Measurements from ENCODE around the gene IZUMO2. TPM values are rescaled to one million over a fixed set of nuclear protein-coding genes. Genes with fewer than 3 reads are reported as not detected.

The IZUMO2 gene
- total RNA-seq, 1 experiment from 2014 or later = not detected

- H3K27ac Mint-ChIP-seq (ENCODE audit: unreplicated experiment) = no peak overlapping the region
- Histone ChIP-seq H3K27me3 (replicated peaks; ENCODE audit: control insufficient read depth, insufficient read depth, low read length) (no peaks in the 10 kb centered on the region), H3K4me1 (no peaks in the 10 kb centered on the region), H3K9me3 (no peaks in the 10 kb centered on the region), H3K36me3 (ENCODE audit: control insufficient read depth, insufficient read depth, low read length) (no peaks in the 10 kb centered on the region), H3K4me3 (ENCODE audit: low read depth, low read length) (no peak overlapping the region)
- ChIA-PET CTCF (interaction anchor here (0.6 to 0.7 kb wide), 3 partner anchors 28 to 199 kb away, joined by 3 to 6 read pairs (median 6); no protein-coding TSS in a partner anchor), POLR2A (no interaction called here)
- H3K9me3 Mint-ChIP-seq (ENCODE audit: unreplicated experiment) = peaks cover 9% of the 10 kb centered on the region
- no peak for TF ChIP-seq CTCF (IDR thresholded peaks at IDR 0.05; ENCODE audit: insufficient read depth in 1 of 2, low read depth in 1 of 2, low read length in 1 of 2, severe bottlenecking in 1 of 2, unreplicated experiment in 1 of 2)
- H3K4me1 Mint-ChIP-seq (ENCODE audit: low read depth, unreplicated experiment) = no peaks in the 10 kb centered on the region
- H3K27me3 Mint-ChIP-seq (ENCODE audit: insufficient read depth, unreplicated experiment) = peaks cover 5% of the 10 kb centered on the region
- peaks cover 4% of the 10 kb centered on the region for H3K36me3 Mint-ChIP-seq (ENCODE audit: insufficient read depth, unreplicated experiment)
- no TSS peak for BruUV-seq (replicated peaks)
- DNase-seq = no peak
- H3K4me3 Mint-ChIP-seq (ENCODE audit: unreplicated experiment) = no peak overlapping the region
- intact Hi-C loops (cut with micrococcal nuclease; ENCODE audit: unreplicated experiment) = no loop called here
Observed at GRCh38 chr19:50198431-50199258, 35.6 kb upstream of the IZUMO2 start.

DNA sequence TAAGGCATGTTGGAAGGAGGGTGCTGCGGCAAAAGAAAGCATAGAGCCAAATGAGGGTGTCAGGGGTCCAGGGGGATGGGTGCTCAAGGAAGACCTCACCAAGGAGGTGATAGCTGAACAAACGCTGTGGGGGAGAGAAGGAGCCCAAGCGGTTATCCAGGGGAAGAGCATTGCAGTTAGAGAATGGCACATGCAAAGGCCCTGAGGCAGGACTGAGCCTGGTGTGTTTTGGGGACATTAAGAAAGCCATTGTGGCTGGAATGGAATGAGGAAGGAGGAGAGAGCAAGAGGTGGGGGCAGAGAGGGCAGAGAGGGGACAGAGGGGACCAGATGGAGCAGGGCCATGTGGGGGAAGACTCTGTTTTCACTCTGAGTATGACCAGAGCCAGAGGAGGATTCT, 34.3 kb upstream of the IZUMO2 start:
- POLR2A ChIA-PET = no interaction called here
- BruUV-seq (replicated peaks) = no TSS peak
- Histone ChIP-seq H3K4me1 (no peaks in the 10 kb centered on the region), H3K4me3 (ENCODE audit: low read depth, low read length) (no peak overlapping the region), H3K27me3 (replicated peaks; ENCODE audit: control insufficient read depth, insufficient read depth, low read length) (no peaks in the 10 kb centered on the region), H3K36me3 (ENCODE audit: control insufficient read depth, insufficient read depth, low read length) (no peaks in the 10 kb centered on the region), H3K9me3 (no peaks in the 10 kb centered on the region)
- Mint-ChIP-seq H3K9me3 (ENCODE audit: unreplicated experiment) (peaks cover 9% of the 10 kb centered on the region), H3K4me3 (ENCODE audit: unreplicated experiment) (no peak overlapping the region), H3K27me3 (ENCODE audit: insufficient read depth, unreplicated experiment) (peaks cover 7% of the 10 kb centered on the region), H3K36me3 (ENCODE audit: insufficient read depth, unreplicated experiment) (peaks cover 4% of the 10 kb centered on the region), H3K27ac (ENCODE audit: unreplicated experiment) (no peak overlapping the region), H3K4me1 (ENCODE audit: low read depth, unreplicated experiment) (no peaks in the 10 kb centered on the region)
- TF ChIP-seq CTCF (IDR thresholded peaks at IDR 0.05; ENCODE audit: insufficient read depth in 1 of 2, low read depth in 1 of 2, low read length in 1 of 2, severe bottlenecking in 1 of 2, unreplicated experiment in 1 of 2) = no peak
- no peak for DNase-seq
- intact Hi-C loops (cut with micrococcal nuclease; ENCODE audit: unreplicated experiment) = no loop called here
- CTCF ChIA-PET = no interaction called here

DNA sequence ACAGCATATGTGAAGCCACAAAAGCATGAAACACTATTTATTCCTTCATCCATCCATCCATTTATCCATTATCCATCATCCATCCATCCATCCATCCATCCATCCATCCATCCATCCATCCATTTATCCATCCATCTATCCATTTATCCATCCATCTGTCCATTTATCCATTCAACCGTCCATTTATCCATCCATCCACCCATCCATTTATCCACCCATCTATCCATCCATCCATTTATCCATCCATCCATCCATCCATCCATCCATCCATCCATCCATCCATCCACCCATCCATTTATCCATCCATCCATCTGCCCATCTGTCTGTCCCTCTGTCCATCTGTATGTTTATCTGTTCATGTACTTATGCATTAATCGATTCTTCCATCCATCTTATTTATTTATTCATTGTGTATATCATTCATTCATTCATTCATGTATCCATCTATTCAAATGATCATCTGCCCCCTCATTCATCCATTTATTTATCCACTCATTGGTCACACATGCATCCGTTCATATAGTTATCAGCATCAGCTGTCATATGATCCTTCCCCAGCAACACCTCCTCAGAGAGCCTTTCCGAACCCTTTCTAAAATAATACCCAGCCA, 33.3 kb upstream of the IZUMO2 start:
- no TSS peak for BruUV-seq (replicated peaks)
- no peak for TF ChIP-seq CTCF (IDR thresholded peaks at IDR 0.05; ENCODE audit: insufficient read depth in 1 of 2, low read depth in 1 of 2, low read length in 1 of 2, severe bottlenecking in 1 of 2, unreplicated experiment in 1 of 2)
- Histone ChIP-seq H3K4me1 (no peaks in the 10 kb centered on the region), H3K9me3 (no peaks in the 10 kb centered on the region), H3K36me3 (ENCODE audit: control insufficient read depth, insufficient read depth, low read length) (no peaks in the 10 kb centered on the region), H3K4me3 (ENCODE audit: low read depth, low read length) (no peak overlapping the region), H3K27me3 (replicated peaks; ENCODE audit: control insufficient read depth, insufficient read depth, low read length) (no peaks in the 10 kb centered on the region)
- intact Hi-C loops (cut with micrococcal nuclease; ENCODE audit: unreplicated experiment) = no loop called here
- no peak for DNase-seq
- CTCF ChIA-PET = no interaction called here
- Mint-ChIP-seq H3K36me3 (ENCODE audit: insufficient read depth, unreplicated experiment) (no peaks in the 10 kb centered on the region), H3K27me3 (ENCODE audit: insufficient read depth, unreplicated experiment) (peaks cover 7% of the 10 kb centered on the region), H3K9me3 (ENCODE audit: unreplicated experiment) (peaks cover 9% of the 10 kb centered on the region), H3K27ac (ENCODE audit: unreplicated experiment) (no peak overlapping the region), H3K4me1 (ENCODE audit: low read depth, unreplicated experiment) (no peaks in the 10 kb centered on the region), H3K4me3 (ENCODE audit: unreplicated experiment) (no peak overlapping the region)
- POLR2A ChIA-PET = no interaction called here
